ENCODE measurements around the gene IFT122. TPM values are rescaled to one million over a fixed set of nuclear protein-coding genes. Genes with fewer than 3 reads are reported as not detected.

Gene IFT122
- total RNA-seq, 1 donor from 2014 or later, result 51.1 TPM

DNA sequence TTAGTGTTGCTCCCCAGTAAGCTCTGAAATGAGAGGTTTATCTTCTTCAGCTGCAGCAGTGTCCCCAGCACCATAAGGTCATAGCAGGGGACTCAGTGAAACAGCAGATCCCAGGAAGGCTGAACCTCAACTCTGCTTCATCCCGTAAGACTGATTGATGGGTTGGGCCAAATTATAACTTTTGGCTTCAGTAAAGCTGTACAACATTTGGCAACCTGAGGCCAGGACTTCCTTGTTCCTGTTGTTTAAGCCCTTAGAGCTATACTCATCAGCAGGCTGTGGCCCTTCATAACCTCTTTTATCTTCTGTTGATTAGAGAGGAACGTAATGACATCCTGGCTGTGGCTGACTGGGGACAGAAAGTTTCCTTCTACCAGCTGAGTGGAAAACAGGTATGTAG is 29.0 kb downstream of the IFT122 start:
- H3K4me3 ChIP-seq, result no peak overlapping the region
- intact Hi-C loops (cut with DNase I), result no loop called here
- H3K4me1 ChIP-seq, result no peaks in the 10 kb centered on the region
- H3K27me3 ChIP-seq, result no peaks in the 10 kb centered on the region
- DNase-seq (ENCODE audit: low spot score in 2 of 2), result no peak
- no peak overlapping the region for H3K27ac ChIP-seq
- peaks cover 2 to 38% of the 10 kb centered on the region in 2 donors for H3K36me3 ChIP-seq
- TF ChIP-seq, protein P1, sequence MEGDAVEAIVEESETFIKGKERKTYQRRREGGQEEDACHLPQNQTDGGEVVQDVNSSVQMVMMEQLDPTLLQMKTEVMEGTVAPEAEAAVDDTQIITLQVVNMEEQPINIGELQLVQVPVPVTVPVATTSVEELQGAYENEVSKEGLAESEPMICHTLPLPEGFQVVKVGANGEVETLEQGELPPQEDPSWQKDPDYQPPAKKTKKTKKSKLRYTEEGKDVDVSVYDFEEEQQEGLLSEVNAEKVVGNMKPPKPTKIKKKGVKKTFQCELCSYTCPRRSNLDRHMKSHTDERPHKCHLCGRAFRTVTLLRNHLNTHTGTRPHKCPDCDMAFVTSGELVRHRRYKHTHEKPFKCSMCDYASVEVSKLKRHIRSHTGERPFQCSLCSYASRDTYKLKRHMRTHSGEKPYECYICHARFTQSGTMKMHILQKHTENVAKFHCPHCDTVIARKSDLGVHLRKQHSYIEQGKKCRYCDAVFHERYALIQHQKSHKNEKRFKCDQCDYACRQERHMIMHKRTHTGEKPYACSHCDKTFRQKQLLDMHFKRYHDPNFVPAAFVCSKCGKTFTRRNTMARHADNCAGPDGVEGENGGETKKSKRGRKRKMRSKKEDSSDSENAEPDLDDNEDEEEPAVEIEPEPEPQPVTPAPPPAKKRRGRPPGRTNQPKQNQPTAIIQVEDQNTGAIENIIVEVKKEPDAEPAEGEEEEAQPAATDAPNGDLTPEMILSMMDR (IDR thresholded peaks at IDR 0.05), result no peak
- H3K9me3 ChIP-seq, result no peaks in the 10 kb centered on the region

GRCh38 chr3:129470861-129471260 is 30.8 kb downstream of the IFT122 start:
- H3K36me3 ChIP-seq, result peaks cover 5 to 32% of the 10 kb centered on the region in 2 donors
- H3K27ac ChIP-seq, result no peak overlapping the region
- TF ChIP-seq, protein P1 (IDR thresholded peaks at IDR 0.05), result no peak
- H3K27me3 ChIP-seq, result no peaks in the 10 kb centered on the region
- DNase-seq (ENCODE audit: low spot score in 2 of 2), result no peak
- intact Hi-C loops (cut with DNase I), result no loop called here
- no peaks in the 10 kb centered on the region for H3K9me3 ChIP-seq
- H3K4me1 ChIP-seq, result no peaks in the 10 kb centered on the region
- H3K4me3 ChIP-seq, result no peak overlapping the region

GRCh38 chr3:129473067-129473768 is 33.2 kb downstream of the IFT122 start:
- H3K9me3 ChIP-seq, result no peaks in the 10 kb centered on the region
- H3K27ac ChIP-seq, result no peak overlapping the region
- H3K36me3 ChIP-seq, result peaks cover 14 to 46% of the 10 kb centered on the region in 2 donors
- no peak for DNase-seq (ENCODE audit: low spot score in 2 of 2)
- H3K4me3 ChIP-seq, result no peak overlapping the region
- H3K27me3 ChIP-seq, result no peaks in the 10 kb centered on the region
- TF ChIP-seq, protein P1 (IDR thresholded peaks at IDR 0.05), result no peak
- no peaks in the 10 kb centered on the region for H3K4me1 ChIP-seq
- intact Hi-C loops (cut with DNase I), result no loop called here

DNA sequence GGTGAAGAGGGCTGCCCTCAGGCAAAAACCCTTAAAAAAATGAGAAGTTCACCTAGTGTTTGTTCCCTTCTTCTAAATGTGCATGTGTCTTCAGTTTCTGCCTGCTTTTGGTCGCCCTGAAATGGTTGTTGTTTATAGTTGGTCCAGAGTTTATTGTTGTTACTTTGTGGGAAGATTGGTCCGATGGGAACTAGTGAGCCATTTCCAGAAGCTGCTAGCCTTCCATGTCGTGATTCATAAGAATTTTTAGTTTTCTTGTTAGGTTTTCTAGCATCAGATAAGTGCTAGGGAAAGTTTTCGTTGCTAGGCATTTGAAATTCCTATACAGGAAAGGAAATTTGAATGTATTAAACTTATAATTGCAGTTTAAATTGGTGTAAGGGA is 33.7 kb downstream of the IFT122 start:
- TF ChIP-seq, protein P1 (IDR thresholded peaks at IDR 0.05), result no peak
- H3K36me3 ChIP-seq, result peaks cover 19 to 51% of the 10 kb centered on the region in 2 donors
- H3K4me1 ChIP-seq, result no peaks in the 10 kb centered on the region
- intact Hi-C loops (cut with DNase I), result no loop called here
- H3K27ac ChIP-seq, result no peak overlapping the region
- no peak for DNase-seq (ENCODE audit: low spot score in 2 of 2)
- H3K4me3 ChIP-seq, result no peak overlapping the region
- H3K27me3 ChIP-seq, result no peaks in the 10 kb centered on the region
- no peaks in the 10 kb centered on the region for H3K9me3 ChIP-seq

- DNase-seq (ENCODE audit: low spot score in 2 of 2), result no peak
- TF ChIP-seq, protein P1 (IDR thresholded peaks at IDR 0.05), result no peak
- no peaks in the 10 kb centered on the region for H3K27me3 ChIP-seq
- intact Hi-C loops (cut with DNase I), result no loop called here
- no peaks in the 10 kb centered on the region for H3K4me1 ChIP-seq
- H3K36me3 ChIP-seq, result peaks cover 31 to 56% of the 10 kb centered on the region in 2 donors
- H3K9me3 ChIP-seq, result no peaks in the 10 kb centered on the region
- no peak overlapping the region for H3K4me3 ChIP-seq
- H3K27ac ChIP-seq, result no peak overlapping the region
Observed at GRCh38 chr3:129474984-129475804, 35.2 kb downstream of the IFT122 start.

All from ascending aorta (tissue), 2 donors.